ENCODE data around the gene SPATA18.
"Not testable (repeated sequence)": the region's sequence is repeated elsewhere in the genome, so short reads cannot be mapped to it uniquely, and the experiment has no call there.

Gene SPATA18

GRCh38 chr4:52106660-52107059, 55.6 kb downstream of the SPATA18 start:
- DNase-seq (ENCODE audit: low read depth), result no peak

- DNase-seq (ENCODE audit: low read depth), result no peak
These were observed 56.2 kb downstream of the SPATA18 start for GRCh38 chr4:52107336-52107735.

- DNase-seq (ENCODE audit: low read depth), result no peak
These were observed 56.6 kb downstream of the SPATA18 start for GRCh38 chr4:52107745-52108144.

- no peak for DNase-seq (ENCODE audit: low read depth)
These were observed 59.1 kb downstream of the SPATA18 start for GRCh38 chr4:52110171-52110570.

GRCh38 chr4:52111995-52112394, 60.9 kb downstream of the SPATA18 start:
- no peak for DNase-seq (ENCODE audit: low read depth)

- no peak for DNase-seq (ENCODE audit: low read depth)
These were observed 61.3 kb downstream of the SPATA18 start for GRCh38 chr4:52112411-52112810.

GRCh38 chr4:52116641-52117040, 65.5 kb downstream of the SPATA18 start:
- no peak for DNase-seq (ENCODE audit: low read depth)

- no peak for DNase-seq (ENCODE audit: low read depth)
These were observed 75.1 kb downstream of the SPATA18 start for GRCh38 chr4:52126226-52126625.

- DNase-seq (ENCODE audit: low read depth), result no peak
These were observed 75.9 kb downstream of the SPATA18 start for GRCh38 chr4:52126966-52127365.

GRCh38 chr4:52135171-52135570, 84.1 kb downstream of the SPATA18 start:
- DNase-seq (ENCODE audit: low read depth), result no peak

GRCh38 chr4:52137152-52137551, 86.0 kb downstream of the SPATA18 start:
- DNase-seq (ENCODE audit: low read depth), result not testable (repeated sequence)

GRCh38 chr4:52142816-52143215, 91.7 kb downstream of the SPATA18 start:
- no peak for DNase-seq (ENCODE audit: low read depth)

- no peak for DNase-seq (ENCODE audit: low read depth)
These were observed 92.7 kb downstream of the SPATA18 start for GRCh38 chr4:52143815-52144214.

GRCh38 chr4:52144372-52144771, 93.3 kb downstream of the SPATA18 start:
- DNase-seq (ENCODE audit: low read depth), result no peak
